Adrenal gland (tissue), 12 donors: ENCODE results near the gene INPPL1. TPM values are rescaled to one million over a fixed set of nuclear protein-coding genes. Genes with fewer than 3 reads are reported as not detected.

ENCODE experiments used
- DNase-seq, 7 donors: peaks; one replicate each; pipeline ENCODE4 v3.0.0-alpha.2; 2019 to 2020
- H3K27ac ChIP-seq, 5 donors: fragments of 200-600 bp; sonication (generic) in 4 of 5; 1 replicate in 3 of 5; 2 replicates in 2 of 5; pipeline versions ENCODE4 v1.5.1 to v1.8.0; 2016 to 2020; ENCODE audit warnings: mild to moderate bottlenecking in 1 of 5
- H3K27me3 ChIP-seq: fragments of 200-600 bp; 2 replicates; pipeline ENCODE4 v1.8.0; 2021
- H3K36me3 ChIP-seq, 2 donors: fragments of 200-600 bp; replicated peaks in 1 of 2; 1 replicate in 1 of 2; 2 replicates in 1 of 2; pipeline versions ENCODE4 v1.5.1 to v1.8.0; 2018 to 2022
- H3K4me1 ChIP-seq, 2 donors: fragments of 200-600 bp; replicated peaks in 1 of 2; 1 replicate in 1 of 2; 2 replicates in 1 of 2; pipeline versions ENCODE4 v1.5.1 to v1.8.0; 2018 to 2021
- H3K4me3 ChIP-seq, 4 donors: fragments of 200-600 bp; sonication (generic) in 3 of 4; one replicate each; pipeline ENCODE4 v1.5.1; 2016 to 2018
- H3K9me3 ChIP-seq, 3 donors: fragments of 200-600 bp; sonication (generic) in 1 of 3; replicated peaks in 1 of 3; 1 replicate in 2 of 3; 2 replicates in 1 of 3; pipeline versions ENCODE4 v1.5.1 to v1.8.0; 2016 to 2021
- POLR2A ChIP-seq, 2 donors: fragments of 450-650 bp; IDR thresholded peaks; one replicate each; pipeline ENCODE4 v1.6.1; 2017; ENCODE audit warnings: antibody characterized with exemption in 2 of 2, mild to moderate bottlenecking in 2 of 2, moderate library complexity in 1 of 2
- WGBS, 4 donors: extraction: QIAGEN DNeasy Blood & Tissue Kit in 2 of 4; methylation state at CpG; one replicate each; pipeline versions ENCODE4 v1.1.5 to v1.1.7; 2013 to 2017; 5-methylcytosine and 5-hydroxymethylcytosine counted together
- intact Hi-C, 2 donors: fragments of 100-400 bp; cut with DNase I; formaldehyde crosslinking; loops; one replicate each; pipeline versions ENCODE4 v1.14.1 to v1.15.0; 2022 to 2023
- polyA plus RNA-seq, 3 donors: library from polyadenylated mRNA; stranded (reverse); fragments of 200-250 nt in 2 of 3; fragments of 350-450 nt in 1 of 3; fragmentation: Illumina TruSeq in 1 of 3; extraction: RNeasy Lipid Tissue Mini Kit (QIAGEN cat#74804) in 1 of 3; gene quantifications; one replicate each; pipeline ENCODE4 v1.2.3, GENCODE V29; 2013 to 2014
- total RNA-seq, 9 donors: library from RNA; depleted of rRNA in 4 of 9; stranded (reverse); fragments of >200 nt in 4 of 9; fragments of 120-200 nt in 1 of 9; fragmentation: NEBNext Ultra II Directional in 1 of 9; extraction: Animal tissue kit (Norgen Biotek cat#: 25700) in 1 of 9; gene quantifications; one replicate each; pipeline versions ENCODE4 v1.1.0 to v1.2.4, GENCODE V29; 2013 to 2023
- TF ChIP-seq, protein P1 (sequence below), 6 experiments: fragments of 450-650 bp in 4 of 6; fragments of 200-600 bp in 2 of 6; sonication (generic) in 1 of 6; IDR thresholded peaks; 1 replicate in 5 of 6; 2 replicates in 1 of 6; pipeline versions ENCODE4 v1.5.1 to v1.8.0; 2016 to 2021; ENCODE audit warnings: antibody characterized with exemption in 6 of 6, mild to moderate bottlenecking in 2 of 6, moderate library complexity in 1 of 6
- donor health status: healthy with polysubstance abuse.
- donor health status: Bipolar disorder and iron deficiency.
- donor health status: DM: yes; HTN: yes; CAD: no.
- donor health status: DM: no; HTN: no; CAD: no.
- donor health status: DM: no; HTN: no; CAD: no.
- donor health status: DM: yes; HTN: yes; CAD: no.

The INPPL1 gene
- total and polyA plus RNA-seq, 12 donors: 45.3 to 395 (median 118) TPM

DNA sequence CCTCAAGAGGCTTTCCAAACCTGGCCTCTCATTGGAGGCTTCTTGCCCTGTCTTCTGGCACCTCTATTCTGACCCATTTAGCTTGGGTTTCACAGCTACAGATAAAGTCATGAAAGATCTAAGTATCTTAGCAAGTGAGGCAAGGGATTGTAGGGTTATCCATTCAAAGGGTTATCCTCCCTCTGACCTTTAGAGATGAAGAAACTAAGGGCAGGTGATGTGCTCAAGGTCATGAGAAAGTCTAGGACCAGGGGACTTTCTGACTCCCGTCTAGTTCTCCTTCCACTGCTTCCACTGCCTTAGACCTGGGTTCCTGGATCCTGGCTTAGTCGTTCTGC lies 12.2 kb downstream of the INPPL1 start:
- no peak overlapping the region for H3K4me3 ChIP-seq
- no peaks in the 10 kb centered on the region for H3K27me3 ChIP-seq
- DNase-seq: peak in 1 of 7 donors; percentile 43
- peaks cover 21 to 31% of the 10 kb centered on the region in 2 donors for H3K4me1 ChIP-seq
- H3K27ac ChIP-seq: no peak overlapping the region
- intact Hi-C loops: loop anchor here in 1 of 2 donors (10.0 kb wide), 1 partner anchor 222 kb away; no protein-coding TSS in a partner anchor
- 80 to 96% (median 82%) methylated on average over 1 to 2 of the region's 2 CpGs for WGBS, 4 donors
- H3K9me3 ChIP-seq: no peaks in the 10 kb centered on the region
- peaks cover 0 to 59% of the 10 kb centered on the region in 2 donors for H3K36me3 ChIP-seq
- TF ChIP-seq, protein P1, sequence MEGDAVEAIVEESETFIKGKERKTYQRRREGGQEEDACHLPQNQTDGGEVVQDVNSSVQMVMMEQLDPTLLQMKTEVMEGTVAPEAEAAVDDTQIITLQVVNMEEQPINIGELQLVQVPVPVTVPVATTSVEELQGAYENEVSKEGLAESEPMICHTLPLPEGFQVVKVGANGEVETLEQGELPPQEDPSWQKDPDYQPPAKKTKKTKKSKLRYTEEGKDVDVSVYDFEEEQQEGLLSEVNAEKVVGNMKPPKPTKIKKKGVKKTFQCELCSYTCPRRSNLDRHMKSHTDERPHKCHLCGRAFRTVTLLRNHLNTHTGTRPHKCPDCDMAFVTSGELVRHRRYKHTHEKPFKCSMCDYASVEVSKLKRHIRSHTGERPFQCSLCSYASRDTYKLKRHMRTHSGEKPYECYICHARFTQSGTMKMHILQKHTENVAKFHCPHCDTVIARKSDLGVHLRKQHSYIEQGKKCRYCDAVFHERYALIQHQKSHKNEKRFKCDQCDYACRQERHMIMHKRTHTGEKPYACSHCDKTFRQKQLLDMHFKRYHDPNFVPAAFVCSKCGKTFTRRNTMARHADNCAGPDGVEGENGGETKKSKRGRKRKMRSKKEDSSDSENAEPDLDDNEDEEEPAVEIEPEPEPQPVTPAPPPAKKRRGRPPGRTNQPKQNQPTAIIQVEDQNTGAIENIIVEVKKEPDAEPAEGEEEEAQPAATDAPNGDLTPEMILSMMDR (IDR thresholded peaks at IDR 0.05): no peak
- no peak for TF ChIP-seq POLR2A (IDR thresholded peaks at IDR 0.05)

- no peaks in the 10 kb centered on the region for H3K9me3 ChIP-seq
- TF ChIP-seq, protein P1 (IDR thresholded peaks at IDR 0.05): no peak
- TF ChIP-seq POLR2A (IDR thresholded peaks at IDR 0.05): peak in 1 of 2 donors; percentile 7
- H3K36me3 ChIP-seq: peaks cover 0 to 54% of the 10 kb centered on the region in 2 donors
- intact Hi-C loops: loop anchor here in 1 of 2 donors (10.0 kb wide), 1 partner anchor 223 kb away; no protein-coding TSS in a partner anchor
- H3K27ac ChIP-seq: peak overlapping the region in 1 of 5 donors; percentile 67
- no peaks in the 10 kb centered on the region for H3K27me3 ChIP-seq
- H3K4me3 ChIP-seq: no peak overlapping the region
- peak in 2 of 7 donors; percentile 30 to 63 for DNase-seq
- peaks cover 21 to 29% of the 10 kb centered on the region in 2 donors for H3K4me1 ChIP-seq
- 72 to 90% (median 81%) methylated on average over 2 to 22 of the region's 22 CpGs for WGBS, 4 donors
Observed at GRCh38 chr11:72237112-72237931, 12.8 kb downstream of the INPPL1 start.

DNA sequence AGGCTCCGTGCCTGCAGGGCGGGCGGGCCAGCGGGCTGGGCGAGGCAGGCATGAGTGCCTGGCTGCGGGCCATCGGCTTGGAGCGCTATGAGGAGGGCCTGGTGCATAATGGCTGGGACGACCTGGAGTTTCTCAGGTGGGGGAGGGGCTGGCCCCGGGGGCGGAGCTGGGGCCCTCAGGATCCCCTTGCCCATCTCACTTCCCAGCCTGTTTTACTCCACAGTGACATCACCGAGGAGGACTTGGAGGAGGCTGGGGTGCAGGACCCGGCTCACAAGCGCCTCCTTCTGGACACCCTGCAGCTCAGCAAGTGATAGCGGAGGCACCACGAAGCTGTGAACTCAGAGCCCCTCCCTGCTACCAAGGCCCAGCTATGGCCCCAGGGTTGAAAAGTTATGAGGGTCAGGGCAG lies 13.5 kb downstream of the INPPL1 start:
- TF ChIP-seq, protein P1 (IDR thresholded peaks at IDR 0.05): peak; percentile 26 to 78 (median 59)
- no peak for TF ChIP-seq POLR2A (IDR thresholded peaks at IDR 0.05)
- H3K9me3 ChIP-seq: no peaks in the 10 kb centered on the region
- DNase-seq: peak; percentile 66 to 88 (median 72)
- H3K4me1 ChIP-seq: peaks cover 21 to 24% of the 10 kb centered on the region in 2 donors
- peaks cover 0 to 46% of the 10 kb centered on the region in 2 donors for H3K36me3 ChIP-seq
- no peak overlapping the region for H3K4me3 ChIP-seq
- intact Hi-C loops: loop anchor here in 1 of 2 donors (10.0 kb wide), 1 partner anchor 223 kb away; no protein-coding TSS in a partner anchor
- peaks cover 6% of the 10 kb centered on the region for H3K27me3 ChIP-seq
- H3K27ac ChIP-seq: peak overlapping the region in 2 of 5 donors; percentile 10 to 67
- WGBS, 4 donors: 48 to 51% (median 49%) methylated on average over 11 to 16 of the region's 16 CpGs

- H3K4me1 ChIP-seq: peaks cover 21 to 25% of the 10 kb centered on the region in 2 donors
- peak in 2 of 7 donors; percentile 43 to 62 for DNase-seq
- H3K9me3 ChIP-seq: no peaks in the 10 kb centered on the region
- H3K27me3 ChIP-seq: peaks cover 12% of the 10 kb centered on the region
- TF ChIP-seq POLR2A (IDR thresholded peaks at IDR 0.05): no peak
- TF ChIP-seq, protein P1 (IDR thresholded peaks at IDR 0.05): no peak
- H3K27ac ChIP-seq: peak overlapping the region in 3 of 5 donors; percentile 46 to 73 (median 67)
- peak overlapping the region in 1 of 4 donors; percentile 54 for H3K4me3 ChIP-seq
- H3K36me3 ChIP-seq: peaks cover 0 to 40% of the 10 kb centered on the region in 2 donors
- 61 to 70% (median 68%) methylated on average over 25 to 28 of the region's 28 CpGs for WGBS, 4 donors
- intact Hi-C loops: loop anchor here in 1 of 2 donors (10.0 kb wide), 1 partner anchor 224 kb away; no protein-coding TSS in a partner anchor
Observed at GRCh38 chr11:72238492-72239312, 14.1 kb downstream of the INPPL1 start.
